CD4-positive, CD25-positive, alpha-beta regulatory T cell (primary cell): Measurements from ENCODE around the gene TKT. TPM values are rescaled to one million over a fixed set of nuclear protein-coding genes. Genes with fewer than 3 reads are reported as not detected.

ENCODE experiments used
- ATAC-seq, 2 donors: fragments of 150-1000 bp; cut with Tn5 transposase; one replicate each; pipeline ENCODE4 v1.10.0; 2021; ENCODE audit warnings: low read depth in 2 of 2, moderate number of reproducible peaks in 2 of 2, moderate library complexity in 1 of 2
- DNase-seq, 3 donors: peaks; one replicate each; pipeline versions ENCODE4 v3.0.0 to v3.0.0-alpha.2; 2012 to 2022; ENCODE audit warnings: mixed read lengths in 1 of 3
- H3K27ac ChIP-seq: one replicate; pipeline ENCODE4 v1.7.0; 2013; ENCODE audit warnings: mild to moderate bottlenecking, low read length; ENCODE audit not compliant: insufficient read depth, poor library complexity, severe bottlenecking
- H3K27me3 ChIP-seq: one replicate; pipeline ENCODE4 v1.7.0; 2013; ENCODE audit warnings: low read length; ENCODE audit not compliant: control insufficient read depth, insufficient read depth
- H3K36me3 ChIP-seq: one replicate; pipeline ENCODE4 v1.7.0; 2013; ENCODE audit warnings: mild to moderate bottlenecking, low read length, moderate library complexity; ENCODE audit not compliant: control insufficient read depth, insufficient read depth
- H3K4me1 ChIP-seq: 2 replicates; pipeline ENCODE4 v1.7.0; 2013; ENCODE audit warnings: mild to moderate bottlenecking, low read length; ENCODE audit not compliant: insufficient read depth, control insufficient read depth, poor library complexity, severe bottlenecking
- H3K4me3 ChIP-seq: one replicate; pipeline ENCODE4 v1.7.0; 2013; ENCODE audit warnings: low read depth, mild to moderate bottlenecking, low read length, moderate library complexity
- H3K9me3 ChIP-seq, 2 experiments: 1 replicate in 1 of 2; 2 replicates in 1 of 2; pipeline ENCODE4 v1.7.0; 2013; ENCODE audit warnings: low read length in 2 of 2, mild to moderate bottlenecking in 1 of 2, moderate library complexity in 1 of 2; ENCODE audit not compliant: control insufficient read depth in 2 of 2
- H3K27ac Mint-ChIP-seq, 3 donors: one replicate each; pipeline ENCODE4 v1.8.0; 2020 to 2022; ENCODE audit warnings: mild to moderate bottlenecking in 3 of 3, mixed read lengths in 3 of 3, moderate library complexity in 2 of 3
- H3K27me3 Mint-ChIP-seq: one replicate; pipeline ENCODE4 v1.8.0; 2022; ENCODE audit warnings: mild to moderate bottlenecking, mixed read lengths
- H3K36me3 Mint-ChIP-seq: one replicate; pipeline ENCODE4 v1.8.0; 2020; ENCODE audit warnings: mixed read lengths
- H3K4me1 Mint-ChIP-seq, 4 donors: one replicate each; pipeline ENCODE4 v1.8.0; 2020 to 2022; ENCODE audit warnings: mixed read lengths in 4 of 4, mild to moderate bottlenecking in 1 of 4
- H3K4me3 Mint-ChIP-seq, 4 donors: one replicate each; pipeline ENCODE4 v1.8.0; 2020 to 2022; ENCODE audit warnings: mild to moderate bottlenecking in 4 of 4, mixed read lengths in 4 of 4, moderate library complexity in 3 of 4
- H3K9me3 Mint-ChIP-seq, 7 donors: one replicate each; pipeline ENCODE4 v1.8.0; 2020 to 2022; ENCODE audit warnings: mixed read lengths in 7 of 7, mild to moderate bottlenecking in 3 of 7, moderate library complexity in 2 of 7
- polyA plus RNA-seq, 4 donors: library from polyadenylated mRNA; unstranded; fragments of 300-500 nt; fragmentation: Illumina TruSeq; gene quantifications; one replicate each; pipeline ENCODE4 v1.2.3, GENCODE V29; 2021
- total RNA-seq: library from RNA; stranded (reverse); gene quantifications from one replicate; pipeline ENCODE4 v1.2.3, GENCODE V29; 2022

Gene TKT
- total and polyA plus RNA-seq, 5 donors from 2014 or later, result 59.0 to 95.6 (median 73.0) TPM

GRCh38 chr3:53238886-53239285, 16.9 kb downstream of the TKT start:
- Histone ChIP-seq H3K27me3 (no peaks in the 10 kb centered on the region), H3K4me1 (no peaks in the 10 kb centered on the region), H3K36me3 (peaks cover 71% of the 10 kb centered on the region), H3K4me3 (no peak overlapping the region), H3K9me3 (no peaks in the 10 kb centered on the region), H3K27ac (no peak overlapping the region)
- DNase-seq, result no peak
- Mint-ChIP-seq H3K9me3 (no peaks in the 10 kb centered on the region), H3K36me3 (peaks cover 9% of the 10 kb centered on the region), H3K4me1 (peaks cover 0 to 13% (median 3%) of the 10 kb centered on the region in 4 donors), H3K27ac (peak overlapping the region in 1 of 3 donors; percentile 41), H3K4me3 (no peak overlapping the region), H3K27me3 (no peaks in the 10 kb centered on the region)
- ATAC-seq, result no peak

- Histone ChIP-seq H3K4me1 (no peaks in the 10 kb centered on the region), H3K36me3 (peaks cover 76% of the 10 kb centered on the region), H3K27ac (no peak overlapping the region), H3K4me3 (no peak overlapping the region), H3K27me3 (no peaks in the 10 kb centered on the region), H3K9me3 (no peaks in the 10 kb centered on the region)
- Mint-ChIP-seq H3K27me3 (no peaks in the 10 kb centered on the region), H3K36me3 (peaks cover 13% of the 10 kb centered on the region), H3K27ac (peak overlapping the region in 1 of 3 donors; percentile 83), H3K9me3 (no peaks in the 10 kb centered on the region), H3K4me3 (no peak overlapping the region), H3K4me1 (peaks cover 0 to 6% (median under 1%) of the 10 kb centered on the region in 4 donors)
- DNase-seq (no peak), ATAC-seq (no peak)
These were observed 17.6 kb downstream of the TKT start for GRCh38 chr3:53238051-53238850.

- Mint-ChIP-seq H3K27me3 (no peaks in the 10 kb centered on the region), H3K4me3 (no peak overlapping the region), H3K4me1 (peaks cover 0 to 2% (median 0%) of the 10 kb centered on the region in 4 donors), H3K36me3 (peaks cover 13% of the 10 kb centered on the region), H3K9me3 (no peaks in the 10 kb centered on the region), H3K27ac (peak overlapping the region in 2 of 3 donors; percentile 69 to 72)
- no peaks in the 10 kb centered on the region for H3K9me3 ChIP-seq
- peak in 1 of 2 donors; percentile 23 for ATAC-seq
- H3K27me3 ChIP-seq, result no peaks in the 10 kb centered on the region
- no peaks in the 10 kb centered on the region for H3K4me1 ChIP-seq
- DNase-seq, result peak in 1 of 3 donors; percentile 33
- H3K4me3 ChIP-seq, result no peak overlapping the region
- H3K27ac ChIP-seq, result no peak overlapping the region
- H3K36me3 ChIP-seq, result peaks cover 82% of the 10 kb centered on the region
These were observed 19.5 kb downstream of the TKT start for GRCh38 chr3:53236112-53236841.

GRCh38 chr3:53235545-53235944, 20.3 kb downstream of the TKT start:
- Mint-ChIP-seq H3K27me3 (no peaks in the 10 kb centered on the region), H3K9me3 (no peaks in the 10 kb centered on the region), H3K4me1 (peaks cover 0 to 2% (median 0%) of the 10 kb centered on the region in 4 donors), H3K36me3 (peaks cover 13% of the 10 kb centered on the region), H3K4me3 (no peak overlapping the region), H3K27ac (no peak overlapping the region)
- no peaks in the 10 kb centered on the region for H3K27me3 ChIP-seq
- no peaks in the 10 kb centered on the region for H3K9me3 ChIP-seq
- no peak overlapping the region for H3K27ac ChIP-seq
- DNase-seq, result no peak
- no peak for ATAC-seq
- H3K4me1 ChIP-seq, result no peaks in the 10 kb centered on the region
- no peak overlapping the region for H3K4me3 ChIP-seq
- H3K36me3 ChIP-seq, result peaks cover 81% of the 10 kb centered on the region

GRCh38 chr3:53234841-53235232, 21.0 kb downstream of the TKT start:
- H3K36me3 Mint-ChIP-seq, result peaks cover 13% of the 10 kb centered on the region
- Histone ChIP-seq H3K27ac (no peak overlapping the region), H3K4me1 (no peaks in the 10 kb centered on the region), H3K4me3 (no peak overlapping the region), H3K36me3 (peaks cover 80% of the 10 kb centered on the region), H3K27me3 (no peaks in the 10 kb centered on the region), H3K9me3 (no peaks in the 10 kb centered on the region)
- peaks cover 0 to 2% (median 0%) of the 10 kb centered on the region in 4 donors for H3K4me1 Mint-ChIP-seq
- no peak for ATAC-seq
- H3K4me3 Mint-ChIP-seq, result no peak overlapping the region
- H3K27ac Mint-ChIP-seq, result no peak overlapping the region
- H3K27me3 Mint-ChIP-seq, result no peaks in the 10 kb centered on the region
- DNase-seq, result no peak
- no peaks in the 10 kb centered on the region for H3K9me3 Mint-ChIP-seq

- no peak overlapping the region for H3K4me3 Mint-ChIP-seq
- DNase-seq (no peak), ATAC-seq (no peak)
- no peak overlapping the region for H3K27ac Mint-ChIP-seq
- H3K9me3 ChIP-seq, result no peaks in the 10 kb centered on the region
- H3K4me3 ChIP-seq, result no peak overlapping the region
- H3K36me3 Mint-ChIP-seq, result peaks cover 16% of the 10 kb centered on the region
- no peak overlapping the region for H3K27ac ChIP-seq
- no peaks in the 10 kb centered on the region for H3K27me3 Mint-ChIP-seq
- H3K27me3 ChIP-seq, result no peaks in the 10 kb centered on the region
- H3K36me3 ChIP-seq, result peaks cover 80% of the 10 kb centered on the region
- no peaks in the 10 kb centered on the region for H3K9me3 Mint-ChIP-seq
- H3K4me1 Mint-ChIP-seq, result peaks cover 0 to 2% (median 0%) of the 10 kb centered on the region in 4 donors
- H3K4me1 ChIP-seq, result no peaks in the 10 kb centered on the region
These were observed 21.5 kb downstream of the TKT start for GRCh38 chr3:53234130-53234840.

- Mint-ChIP-seq H3K27me3 (no peaks in the 10 kb centered on the region), H3K27ac (peak overlapping the region in 2 of 3 donors; percentile 12 to 15), H3K36me3 (peaks cover 22% of the 10 kb centered on the region), H3K9me3 (no peaks in the 10 kb centered on the region), H3K4me3 (no peak overlapping the region), H3K4me1 (no peaks in the 10 kb centered on the region)
- H3K9me3 ChIP-seq, result no peaks in the 10 kb centered on the region
- DNase-seq (no peak), ATAC-seq (no peak)
- no peaks in the 10 kb centered on the region for H3K27me3 ChIP-seq
- H3K36me3 ChIP-seq, result peaks cover 80% of the 10 kb centered on the region
- H3K27ac ChIP-seq, result no peak overlapping the region
- H3K4me3 ChIP-seq, result no peak overlapping the region
- H3K4me1 ChIP-seq, result no peaks in the 10 kb centered on the region
These were observed 23.0 kb downstream of the TKT start for GRCh38 chr3:53232641-53233377.
